Endothelial cell of umbilical vein (primary cell): ENCODE data around the gene TTR. TPM values are rescaled to one million over a fixed set of nuclear protein-coding genes. Genes with fewer than 3 reads are reported as not detected.
A peak's percentile ranks its signal among the peaks of the same experiment; 100 is the strongest.

Experiments
- BruUV-seq: library from RNA; stranded (reverse); fragments of 400-500 nt; replicated peaks from 2 replicates; lab custom pipeline; 2021; lab: Mats Ljungman, UMichigan
- CTCF ChIA-PET: fragments of 300-600, 350-600 bp; sonication (Branson Sonifier 250); formaldehyde crosslinking; loops from one replicate; lab custom pipeline; 2021; ENCODE audit warnings: antibody characterized with exemption, inconsistent platforms; lab: Charles Lee
- POLR2A ChIA-PET: fragments of 300-600, 350-600 bp; sonication (Branson Sonifier 250); formaldehyde crosslinking; loops from one replicate; lab custom pipeline; 2021; ENCODE audit warnings: antibody characterized with exemption, inconsistent platforms; lab: Charles Lee
- DNase-seq: peaks from one replicate; pipeline ENCODE4 v3.0.0-alpha.2; 2011; ENCODE audit warnings: low read depth, low spot score
- FAIRE-seq: peaks from 2 replicates; lab custom pipeline; 2011; peaks lifted over from hg19 to GRCh38; lab: Jason Lieb, UNC
- H2AFZ ChIP-seq: 2 replicates; pipeline ENCODE4 v1.6.0; 2012; ENCODE audit warnings: low read depth, low read length, control low read depth, inconsistent platforms
- H3K27ac ChIP-seq: 2 replicates; pipeline ENCODE4 v1.5.1; 2011; ENCODE audit warnings: low read depth, mild to moderate bottlenecking, control low read depth, low read length, moderate library complexity; ENCODE audit not compliant: insufficient read depth
- H3K27me3 ChIP-seq, 2 experiments: 2 replicates each; pipeline versions ENCODE4 v1.6.0 to v1.6.1; 2011; ENCODE audit warnings: low read length in 2 of 2, mixed read lengths in 1 of 2; ENCODE audit not compliant: control insufficient read depth in 2 of 2, insufficient read depth in 2 of 2
- H3K36me3 ChIP-seq, 2 experiments: 2 replicates in 1 of 2; 3 replicates in 1 of 2; pipeline ENCODE4 v1.5.1; 2011; ENCODE audit warnings: low read length in 2 of 2, mild to moderate bottlenecking in 1 of 2, moderate library complexity in 1 of 2; ENCODE audit not compliant: control insufficient read depth in 2 of 2, insufficient read depth in 2 of 2; ENCODE audit errors: extremely low read depth in 1 of 2
- H3K4me1 ChIP-seq: 3 replicates; pipeline ENCODE4 v1.5.1; 2011; ENCODE audit warnings: mild to moderate bottlenecking, low read length; ENCODE audit not compliant: control insufficient read depth, insufficient read depth; ENCODE audit errors: extremely low read depth
- H3K4me2 ChIP-seq: 2 replicates; pipeline ENCODE4 v1.6.1; 2011; ENCODE audit warnings: low read length, control low read depth, mixed read lengths; ENCODE audit not compliant: insufficient read depth
- H3K4me3 ChIP-seq, 3 experiments: fragments of 200-600 bp in 1 of 3; sonication (generic), shearing (Covaris generic) in 1 of 3; replicated peaks in 1 of 3; 2 replicates each; pipeline ENCODE4 v1.5.1; 2011 to 2016; ENCODE audit warnings: control low read depth in 3 of 3, low read length in 3 of 3, mild to moderate bottlenecking in 2 of 3, inconsistent platforms in 1 of 3, low read depth in 1 of 3, moderate library complexity in 1 of 3; ENCODE audit not compliant: insufficient read depth in 1 of 3
- H3K79me2 ChIP-seq: 2 replicates; pipeline ENCODE4 v1.6.0; 2012; ENCODE audit warnings: low read length, inconsistent platforms; ENCODE audit not compliant: control insufficient read depth, insufficient read depth
- H3K9ac ChIP-seq: replicated peaks from 2 replicates; pipeline ENCODE3; 2011; ENCODE audit warnings: low read length, control low read depth; ENCODE audit not compliant: insufficient read depth; ENCODE audit errors: extremely low read depth
- H3K9me1 ChIP-seq: replicated peaks from 3 replicates; pipeline ENCODE4 v1.6.0; 2011; ENCODE audit warnings: mild to moderate bottlenecking, low read length; ENCODE audit not compliant: control insufficient read depth, insufficient read depth; ENCODE audit errors: extremely low read depth
- H3K9me3 ChIP-seq: replicated peaks from 2 replicates; pipeline ENCODE4 v1.5.1; 2012; ENCODE audit warnings: low read length, inconsistent platforms; ENCODE audit not compliant: control insufficient read depth, insufficient read depth
- H4K20me1 ChIP-seq: replicated peaks from 2 replicates; pipeline ENCODE3; 2011; ENCODE audit warnings: mild to moderate bottlenecking, low read length; ENCODE audit not compliant: control insufficient read depth, insufficient read depth; ENCODE audit errors: extremely low read depth
- CTCF ChIP-seq, 2 donors: IDR thresholded peaks; 1 replicate in 1 of 2; 2 replicates in 1 of 2; pipeline ENCODE4 v1.5.1; 2011; ENCODE audit warnings: low read length in 2 of 2, mild to moderate bottlenecking in 2 of 2, moderate library complexity in 2 of 2, control low read depth in 1 of 2, inconsistent platforms in 1 of 2, low read depth in 1 of 2; ENCODE audit not compliant: insufficient read depth in 1 of 2; ENCODE audit errors: extremely low read depth in 1 of 2
- JUN ChIP-seq: IDR thresholded peaks from 2 replicates; pipeline ENCODE4 v1.6.1; 2011; ENCODE audit warnings: borderline replicate concordance, low read depth; ENCODE audit not compliant: insufficient read length, insufficient read depth
- MAX ChIP-seq: IDR thresholded peaks from 2 replicates; pipeline ENCODE4 v1.6.1; 2011; ENCODE audit not compliant: insufficient read depth, insufficient read length
- MYC ChIP-seq: IDR thresholded peaks from one replicate; pipeline ENCODE4 v1.6.1; 2011; ENCODE audit warnings: mild to moderate bottlenecking, low read depth, low read length
- POLR2AphosphoS5 ChIP-seq: IDR thresholded peaks from 2 replicates; pipeline ENCODE4 v1.6.1; 2012; ENCODE audit warnings: low read depth, mild to moderate bottlenecking, control low read depth, low read length, moderate library complexity; ENCODE audit not compliant: insufficient read depth
- dilution Hi-C: fragments of 300-500 bp; cut with MboI; formaldehyde crosslinking; loops from one replicate; pipeline ENCODE4 v1.15.0; 2019; ENCODE audit warnings: low sequenced_read_pairs; ENCODE audit not compliant: extremely low pct_ligation_motif_present
- intact Hi-C: fragments of 100-400 bp; cut with micrococcal nuclease; formaldehyde crosslinking; loops from one replicate; pipeline ENCODE4 v1.10.0; 2022
- polyA plus RNA-seq, 4 experiments: library from polyadenylated mRNA; depleted of rRNA in 3 of 4; stranded (reverse) in 3 of 4; unstranded in 1 of 4; fragments of >200 nt; gene quantifications; 2 replicates each; pipeline versions ENCODE4 v1.2.1 to v1.2.3, GENCODE V29; 2011 to 2012; ENCODE audit warnings: missing spikeins in 1 of 4
- total RNA-seq: library from RNA; stranded (reverse); gene quantifications from 2 replicates; pipeline ENCODE4 v1.2.3, GENCODE V29; 2021

The TTR gene
- total and polyA plus RNA-seq, 2 donors (not counting 3 experiments of a cell fraction or from before 2014, with no cell fraction given), result not detected

- Histone ChIP-seq H3K36me3 (no peaks in the 10 kb centered on the region), H3K27me3 (no peaks in the 10 kb centered on the region), H3K4me1 (peaks cover 3% of the 10 kb centered on the region), H3K4me2 (peak overlapping the region; percentile 32), H4K20me1 (no peaks in the 10 kb centered on the region), H3K9ac (no peak overlapping the region), H3K79me2 (no peaks in the 10 kb centered on the region), H3K9me1 (no peaks in the 10 kb centered on the region), H3K9me3 (no peaks in the 10 kb centered on the region), H3K27ac (no peak overlapping the region), H2AFZ (peak overlapping the region; percentile 24), H3K4me3 (no peak overlapping the region)
- ChIA-PET POLR2A (no interaction called here), CTCF (interaction anchor here (0.6 to 5.7 kb wide), 42 partner anchors 8 to 423 kb away, joined by 3 to 148 read pairs (median 4); partner anchors contain the start of gene B4GALT6)
- no peak for TF ChIP-seq JUN
- peak; percentile 49 to 65 for TF ChIP-seq CTCF (IDR thresholded peaks at IDR 0.05; ENCODE audit: extremely low read depth in 1 of 2, insufficient read depth in 1 of 2, low read depth in 1 of 2, low read length in 2 of 2)
- TF ChIP-seq POLR2AphosphoS5, result no peak
- no peak for TF ChIP-seq MAX
- TF ChIP-seq MYC, result no peak
- intact Hi-C loops, result loop anchor here (1.0 to 5.0 kb wide), 6 partner anchors 129 to 584 kb away; no protein-coding TSS in a partner anchor
- no TSS peak for BruUV-seq
- dilution Hi-C loops, result no loop called here
- DNase-seq (peak; percentile 82), FAIRE-seq (peak; percentile 89)
Observed at GRCh38 chr18:31555971-31556747, 35.5 kb upstream of the TTR start.
